ENCODE measurements around the gene FCF1. TPM values are rescaled to one million over a fixed set of nuclear protein-coding genes. Genes with fewer than 3 reads are reported as not detected.

The FCF1 gene
- total and polyA plus RNA-seq, 9 of the 15 experiments (the other 6 are each of a cell fraction or from before 2014, with no cell fraction given): 6.8 to 91.9 (median 40.0) TPM

DNA sequence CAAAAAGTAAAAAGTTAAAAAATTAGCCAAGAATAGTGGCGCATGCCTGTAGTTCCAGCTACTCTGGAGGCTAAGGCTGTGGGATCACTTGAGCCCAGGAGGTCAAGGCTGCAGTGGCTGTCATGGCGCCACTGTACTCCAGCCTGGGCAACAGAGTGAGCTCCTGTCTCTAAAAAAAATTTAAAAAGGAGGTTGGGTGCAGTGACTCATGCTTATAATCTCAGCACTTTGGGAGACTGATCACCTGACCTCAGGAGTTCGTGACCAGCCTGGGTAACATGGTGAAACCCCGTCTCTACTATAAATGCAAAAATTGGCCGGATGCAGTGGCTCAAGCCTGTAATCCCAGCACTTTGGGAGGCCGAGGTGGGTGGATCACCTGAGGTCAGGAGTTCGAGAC is 42.0 kb downstream of the FCF1 start (continued):
- TF ChIP-seq, protein P1, sequence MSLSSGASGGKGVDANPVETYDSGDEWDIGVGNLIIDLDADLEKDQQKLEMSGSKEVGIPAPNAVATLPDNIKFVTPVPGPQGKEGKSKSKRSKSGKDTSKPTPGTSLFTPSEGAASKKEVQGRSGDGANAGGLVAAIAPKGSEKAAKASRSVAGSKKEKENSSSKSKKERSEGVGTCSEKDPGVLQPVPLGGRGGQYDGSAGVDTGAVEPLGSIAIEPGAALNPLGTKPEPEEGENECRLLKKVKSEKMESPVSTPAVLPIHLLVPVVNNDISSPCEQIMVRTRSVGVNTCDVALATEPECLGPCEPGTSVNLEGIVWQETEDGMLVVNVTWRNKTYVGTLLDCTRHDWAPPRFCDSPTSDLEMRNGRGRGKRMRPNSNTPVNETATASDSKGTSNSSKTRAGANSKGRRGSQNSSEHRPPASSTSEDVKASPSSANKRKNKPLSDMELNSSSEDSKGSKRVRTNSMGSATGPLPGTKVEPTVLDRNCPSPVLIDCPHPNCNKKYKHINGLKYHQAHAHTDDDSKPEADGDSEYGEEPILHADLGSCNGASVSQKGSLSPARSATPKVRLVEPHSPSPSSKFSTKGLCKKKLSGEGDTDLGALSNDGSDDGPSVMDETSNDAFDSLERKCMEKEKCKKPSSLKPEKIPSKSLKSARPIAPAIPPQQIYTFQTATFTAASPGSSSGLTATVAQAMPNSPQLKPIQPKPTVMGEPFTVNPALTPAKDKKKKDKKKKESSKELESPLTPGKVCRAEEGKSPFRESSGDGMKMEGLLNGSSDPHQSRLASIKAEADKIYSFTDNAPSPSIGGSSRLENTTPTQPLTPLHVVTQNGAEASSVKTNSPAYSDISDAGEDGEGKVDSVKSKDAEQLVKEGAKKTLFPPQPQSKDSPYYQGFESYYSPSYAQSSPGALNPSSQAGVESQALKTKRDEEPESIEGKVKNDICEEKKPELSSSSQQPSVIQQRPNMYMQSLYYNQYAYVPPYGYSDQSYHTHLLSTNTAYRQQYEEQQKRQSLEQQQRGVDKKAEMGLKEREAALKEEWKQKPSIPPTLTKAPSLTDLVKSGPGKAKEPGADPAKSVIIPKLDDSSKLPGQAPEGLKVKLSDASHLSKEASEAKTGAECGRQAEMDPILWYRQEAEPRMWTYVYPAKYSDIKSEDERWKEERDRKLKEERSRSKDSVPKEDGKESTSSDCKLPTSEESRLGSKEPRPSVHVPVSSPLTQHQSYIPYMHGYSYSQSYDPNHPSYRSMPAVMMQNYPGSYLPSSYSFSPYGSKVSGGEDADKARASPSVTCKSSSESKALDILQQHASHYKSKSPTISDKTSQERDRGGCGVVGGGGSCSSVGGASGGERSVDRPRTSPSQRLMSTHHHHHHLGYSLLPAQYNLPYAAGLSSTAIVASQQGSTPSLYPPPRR (CRISPR knock-in tag; IDR thresholded peaks at IDR 0.05; ENCODE audit: borderline replicate concordance): no peak
- TF ChIP-seq, protein P2, sequence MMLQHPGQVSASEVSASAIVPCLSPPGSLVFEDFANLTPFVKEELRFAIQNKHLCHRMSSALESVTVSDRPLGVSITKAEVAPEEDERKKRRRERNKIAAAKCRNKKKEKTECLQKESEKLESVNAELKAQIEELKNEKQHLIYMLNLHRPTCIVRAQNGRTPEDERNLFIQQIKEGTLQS (IDR thresholded peaks at IDR 0.05): peak; percentile 45
- TF ChIP-seq, protein P2 (CRISPR knock-in tag; conservative IDR thresholded peaks at IDR 0.05): no peak
- TF ChIP-seq, protein P3, sequence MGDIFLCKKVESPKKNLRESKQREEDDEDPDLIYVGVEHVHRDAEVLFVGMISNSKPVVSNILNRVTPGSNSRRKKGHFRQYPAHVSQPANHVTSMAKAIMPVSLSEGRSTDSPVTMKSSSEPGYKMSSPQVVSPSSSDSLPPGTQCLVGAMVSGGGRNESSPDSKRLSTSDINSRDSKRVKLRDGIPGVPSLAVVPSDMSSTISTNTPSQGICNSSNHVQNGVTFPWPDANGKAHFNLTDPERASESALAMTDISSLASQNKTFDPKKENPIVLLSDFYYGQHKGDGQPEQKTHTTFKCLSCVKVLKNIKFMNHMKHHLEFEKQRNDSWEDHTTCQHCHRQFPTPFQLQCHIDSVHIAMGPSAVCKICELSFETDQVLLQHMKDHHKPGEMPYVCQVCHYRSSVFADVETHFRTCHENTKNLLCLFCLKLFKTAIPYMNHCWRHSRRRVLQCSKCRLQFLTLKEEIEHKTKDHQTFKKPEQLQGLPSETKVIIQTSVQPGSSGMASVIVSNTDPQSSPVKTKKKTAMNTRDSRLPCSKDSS (IDR thresholded peaks at IDR 0.05; ENCODE audit: low read depth, partially characterized antibody): no peak
- no peak for TF ChIP-seq SP2 (IDR thresholded peaks at IDR 0.05; ENCODE audit: extremely low read depth, low read depth, low read length, poor library complexity, severe bottlenecking)
- no peak for TF ChIP-seq PML (IDR thresholded peaks at IDR 0.05; ENCODE audit: low read length)
- no peak for TF ChIP-seq CC2D1A (IDR thresholded peaks at IDR 0.05)
- TF ChIP-seq PRPF4 (IDR thresholded peaks at IDR 0.05; ENCODE audit: insufficient read depth, low read depth, low read length, poor library complexity, severe bottlenecking): no peak
- TF ChIP-seq FOSL1 (tag; conservative IDR thresholded peaks at IDR 0.05): peak; percentile 54
